GM12878 (cell line): ENCODE results near the gene RBBP8NL. TPM values are rescaled to one million over a fixed set of nuclear protein-coding genes. Genes with fewer than 3 reads are reported as not detected.

Source experiments
- ATAC-seq: fragments of 200-7000 bp; cut with Tn5 transposase; 3 replicates; pipeline ENCODE4 v1.9.1; 2020; ENCODE audit warnings: mild to moderate bottlenecking, moderate library complexity
- BruUV-seq: library from RNA; stranded (reverse); fragments of 400-500 nt; replicated peaks from 2 replicates; lab custom pipeline; 2021; lab: Mats Ljungman, UMichigan
- CTCF ChIA-PET: fragments of 300-600 bp; sonication (Branson Sonifier 250); formaldehyde crosslinking; extraction: SDS; loops from one replicate; lab custom pipeline; 2021; ENCODE audit warnings: inconsistent platforms; lab: Yijun Ruan, JAX
- POLR2A ChIA-PET: fragments of 350-600 bp; formaldehyde crosslinking; extraction: SDS; loops from one replicate; lab custom pipeline; 2021; ENCODE audit warnings: inconsistent platforms; lab: Charles Lee
- RAD21 ChIA-PET: fragments of 300-600 bp; sonication (Branson Sonifier 250); formaldehyde crosslinking; loops from one replicate; lab custom pipeline; 2023; ENCODE audit warnings: antibody characterized with exemption; ENCODE audit not compliant: unreplicated experiment; lab: Charles Lee
- SMC1A ChIA-PET: fragments of 300-600 bp; sonication (Branson Sonifier 250); formaldehyde crosslinking; loops from one replicate; lab custom pipeline; 2023; ENCODE audit not compliant: unreplicated experiment, uncharacterized antibody; lab: Charles Lee
- DNase-seq: peaks from one replicate; pipeline ENCODE4 v3.0.0-alpha.2; 2011; ENCODE audit warnings: low read depth, low spot score
- FAIRE-seq: peaks from 3 replicates; lab custom pipeline; 2011; peaks lifted over from hg19 to GRCh38; lab: Jason Lieb, UNC
- H2AFZ ChIP-seq: 2 replicates; pipeline ENCODE4 v1.6.0; 2011; ENCODE audit warnings: low read depth, low read length, control low read depth; ENCODE audit not compliant: control insufficient read depth
- H3K27ac ChIP-seq: 2 replicates; pipeline ENCODE4 v1.5.1; 2011; ENCODE audit warnings: control low read depth; ENCODE audit not compliant: control insufficient read depth, insufficient read depth
- H3K27me3 ChIP-seq, 2 experiments: replicated peaks in 1 of 2; 2 replicates each; pipeline versions ENCODE4 v1.6.0 to v1.6.1; 2011; ENCODE audit warnings: low read length in 1 of 2; ENCODE audit not compliant: control insufficient read depth in 2 of 2, insufficient read depth in 2 of 2
- H3K36me3 ChIP-seq, 2 experiments: 2 replicates each; pipeline ENCODE4 v1.5.1; 2011; ENCODE audit warnings: low read length in 1 of 2; ENCODE audit not compliant: control insufficient read depth in 2 of 2, insufficient read depth in 2 of 2
- H3K4me1 ChIP-seq: 2 replicates; pipeline ENCODE4 v1.6.1; 2011; ENCODE audit warnings: mild to moderate bottlenecking, low read length, moderate library complexity, mixed read lengths; ENCODE audit not compliant: control insufficient read depth, insufficient read depth
- H3K4me2 ChIP-seq: 2 replicates; pipeline ENCODE4 v1.6.0; 2011; ENCODE audit warnings: control low read depth; ENCODE audit not compliant: control insufficient read depth, insufficient read depth
- H3K4me3 ChIP-seq: fragments of 200-600 bp; sonication (generic); 2 replicates; pipeline ENCODE4 v1.5.1; 2016
- H3K79me2 ChIP-seq: 2 replicates; pipeline ENCODE4 v1.6.0; 2011; ENCODE audit warnings: low read length; ENCODE audit not compliant: control insufficient read depth, insufficient read depth
- H3K9ac ChIP-seq: 2 replicates; pipeline ENCODE4 v1.8.0; 2011; ENCODE audit warnings: low read length, control low read depth, mixed read lengths; ENCODE audit not compliant: control insufficient read depth, insufficient read depth
- H3K9me3 ChIP-seq: replicated peaks from 3 replicates; pipeline ENCODE4 v1.5.1; 2011; ENCODE audit warnings: mild to moderate bottlenecking, low read length; ENCODE audit not compliant: control insufficient read depth, insufficient read depth
- H4K20me1 ChIP-seq: 2 replicates; pipeline ENCODE4 v1.6.0; 2011; ENCODE audit not compliant: control insufficient read depth, insufficient read depth
- EED ChIP-seq: sonication (generic); IDR thresholded peaks from 2 replicates; pipeline ENCODE4 v1.6.1; 2016; ENCODE audit warnings: antibody characterized with exemption, low read depth
- ETV6 ChIP-seq, 2 experiments: fragments of 450-650 bp in 1 of 2; IDR thresholded peaks in 1 of 2; conservative IDR thresholded peaks in 1 of 2; 2 replicates each; pipeline ENCODE4 v1.6.1; 2014; ENCODE audit warnings: antibody characterized with exemption in 1 of 2, borderline replicate concordance in 1 of 2, low read depth in 1 of 2, mild to moderate bottlenecking in 1 of 2, moderate library complexity in 1 of 2
- FOS ChIP-seq: IDR thresholded peaks from 3 replicates; pipeline ENCODE4 v1.6.1; 2011; ENCODE audit warnings: borderline replicate concordance; ENCODE audit not compliant: insufficient read length; ENCODE audit errors: extremely low read depth
- GABPA ChIP-seq: IDR thresholded peaks from 2 replicates; pipeline ENCODE4 v1.6.1; 2014; ENCODE audit warnings: antibody characterized with exemption, low read depth, mild to moderate bottlenecking, inconsistent platforms
- RB1 ChIP-seq: fragments of 450-650 bp; formaldehyde crosslinking; IDR thresholded peaks from 2 replicates; pipeline ENCODE4 v1.6.1; 2017; ENCODE audit warnings: mild to moderate bottlenecking, borderline replicate concordance
- RELB ChIP-seq: fragments of 450-650 bp; IDR thresholded peaks from 2 replicates; pipeline ENCODE4 v1.6.1; 2017; ENCODE audit warnings: low read depth, mild to moderate bottlenecking, moderate library complexity
- ZNF687 ChIP-seq: fragments of 450-650 bp; IDR thresholded peaks from 2 replicates; pipeline ENCODE4 v1.6.1; 2017; ENCODE audit warnings: mild to moderate bottlenecking, moderate library complexity
- WGBS: methylation state at CpG from one replicate; pipeline ENCODE4 v1.1.6; 2016; ENCODE audit warnings: low lambda C conversion rate; ENCODE audit not compliant: insufficient replicate concordance, insufficient coverage; ENCODE audit errors: missing lambda C conversion rate; 5-methylcytosine and 5-hydroxymethylcytosine counted together
- in situ Hi-C: fragments of 300-500 bp; cut with MboI; formaldehyde crosslinking; loops from 9 replicates; pipeline ENCODE4 v1.14.3; 2018; ENCODE audit warnings: mixed read lengths
- intact Hi-C: fragments of 100-400 bp; cut with micrococcal nuclease; formaldehyde crosslinking; loops from one replicate; pipeline ENCODE4 v1.14.2; 2022; ENCODE audit not compliant: unreplicated experiment
- polyA plus RNA-seq, 11 experiments: library from polyadenylated mRNA; depleted of rRNA in 4 of 11; unstranded in 6 of 11; stranded (reverse) in 5 of 11; fragments of >200 nt; fragmentation: Nextera tagmentation in 4 of 11; fragmentation: Illumina TruSeq in 1 of 11; extraction: Ambion mirVana in 4 of 11; extraction: Trizol in 1 of 11; gene quantifications; 1 replicate in 1 of 11; 2 replicates in 10 of 11; pipeline versions ENCODE4 v1.2.1 to v1.2.3, GENCODE V29; 2011 to 2016; ENCODE audit warnings: inconsistent platforms in 2 of 11, missing spikeins in 2 of 11, low read depth in 1 of 11
- total RNA-seq, 4 experiments: library from RNA; depleted of rRNA in 3 of 4; stranded (reverse); fragments of >200 nt in 3 of 4; fragmentation: Illumina TruSeq in 1 of 4; extraction: Trizol in 1 of 4; gene quantifications; 2 replicates each; pipeline versions ENCODE4 v1.2.1 to v1.2.3, GENCODE V29; 2013 to 2021

RBBP8NL gene
- total and polyA plus RNA-seq, 10 of the 15 experiments (the other 5 are each of a cell fraction or from before 2014, with no cell fraction given): not detected

- in situ Hi-C loops: loop anchor here (25.0 kb wide), 1 partner anchor 382 kb away; no protein-coding TSS in a partner anchor
- RAD21 ChIA-PET: no interaction called here
- no peak for TF ChIP-seq GABPA
- TF ChIP-seq FOS: no peak
- TF ChIP-seq ZNF687: no peak
- TF ChIP-seq RELB: no peak
- TF ChIP-seq RB1: no peak
- no peak for TF ChIP-seq EED
- TF ChIP-seq ETV6 (conservative IDR thresholded peaks at IDR 0.05 in 1 of 2, IDR thresholded peaks at IDR 0.05 in 1 of 2; ENCODE audit: borderline replicate concordance in 1 of 2, low read depth in 1 of 2): no peak
- Histone ChIP-seq H3K4me3 (no peak overlapping the region), H3K27me3 (no peaks in the 10 kb centered on the region), H3K9me3 (no peaks in the 10 kb centered on the region; the same call in 2 of the 3 replicates), H3K4me2 (no peak overlapping the region), H3K27ac (no peak overlapping the region), H3K36me3 (peaks cover 7 to 13% of the 10 kb centered on the region in 2 experiments), H3K9ac (no peak overlapping the region), H4K20me1 (no peaks in the 10 kb centered on the region), H2AFZ (no peak overlapping the region), H3K4me1 (no peaks in the 10 kb centered on the region; the same call in 1 of the 2 replicates), H3K79me2 (peaks cover 7% of the 10 kb centered on the region)
- DNase-seq (no peak), ATAC-seq (no peak), FAIRE-seq (no peak)
- intact Hi-C loops: no loop called here
- WGBS: 93% methylated on average over 24 of the region's 24 CpGs
- no TSS peak for BruUV-seq
- CTCF ChIA-PET: no interaction called here
- POLR2A ChIA-PET: no interaction called here
- SMC1A ChIA-PET: no interaction called here
These were observed 33.5 kb downstream of the RBBP8NL start for GRCh38 chr20:62393830-62394229.
